IPS-18c (cell line): ENCODE results near the gene IQCF2.
"Not testable (repeated sequence)": the region's sequence is repeated elsewhere in the genome, so short reads cannot be mapped to it uniquely, and the experiment has no call there.

Source experiments
- H3K4me3 ChIP-seq: 2 replicates; pipeline ENCODE4 v1.7.0; 2013; ENCODE audit warnings: low read depth, mild to moderate bottlenecking, low read length, moderate library complexity; ENCODE audit not compliant: insufficient read depth
- H3K9me3 ChIP-seq: one replicate; pipeline ENCODE4 v1.6.1; 2013; ENCODE audit warnings: mild to moderate bottlenecking, low read length, moderate library complexity; ENCODE audit not compliant: control insufficient read depth, insufficient read depth

The IQCF2 gene

DNA sequence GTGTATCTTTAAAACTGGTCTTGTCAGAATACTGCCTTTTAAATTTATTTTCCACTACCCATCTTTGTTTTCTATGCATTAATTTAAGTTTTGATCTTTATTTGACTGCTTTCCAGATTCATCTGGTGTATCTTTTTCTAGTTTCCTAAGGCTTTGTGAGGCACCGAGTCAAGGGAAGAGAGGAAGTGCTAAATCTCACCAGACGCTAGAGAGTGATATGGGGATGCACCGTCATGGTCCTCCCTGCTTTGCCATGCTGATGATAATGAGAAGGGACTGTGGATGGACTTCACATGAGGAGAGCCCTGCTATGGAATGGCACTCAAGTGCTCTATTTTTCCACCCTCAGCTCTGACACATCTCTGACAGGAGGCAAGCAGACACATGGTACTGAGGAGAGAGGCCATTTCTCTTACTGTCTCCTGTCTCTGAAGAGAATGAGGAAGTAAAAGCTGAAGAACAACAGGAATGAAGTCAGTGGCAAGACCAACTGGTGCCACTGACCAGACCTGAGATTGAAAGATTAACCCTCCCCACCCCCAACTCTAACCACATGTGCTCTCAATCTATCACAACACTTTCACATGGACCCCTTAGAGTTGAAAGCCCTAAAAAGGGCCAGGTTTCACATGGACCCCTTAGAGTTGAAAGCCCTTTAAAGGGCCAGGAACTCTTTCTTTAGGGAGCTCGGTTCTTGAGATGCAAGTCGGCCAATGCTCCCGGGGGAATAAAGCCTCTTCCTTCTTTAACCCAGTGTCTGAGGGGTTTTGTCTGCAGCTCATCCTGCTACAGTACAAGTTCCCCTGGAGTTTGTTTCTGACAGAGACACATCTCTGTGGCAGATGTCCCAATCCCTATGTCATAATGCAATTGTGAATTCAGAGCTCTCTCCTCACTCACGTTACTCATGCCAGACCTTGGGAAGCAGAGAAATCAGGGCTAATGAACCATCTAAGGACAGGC is at the start of gene IQCF2:
IQCF2 (plus strand) TSS at position 913 of the 963 bp plus-strand sequence. CDS start 52 bp downstream, outside the sequence.
- Histone ChIP-seq H3K4me3 (no peak within 1 kb of the TSS), H3K9me3 (peaks cover 4% of the 10 kb centered on the region)

DNA sequence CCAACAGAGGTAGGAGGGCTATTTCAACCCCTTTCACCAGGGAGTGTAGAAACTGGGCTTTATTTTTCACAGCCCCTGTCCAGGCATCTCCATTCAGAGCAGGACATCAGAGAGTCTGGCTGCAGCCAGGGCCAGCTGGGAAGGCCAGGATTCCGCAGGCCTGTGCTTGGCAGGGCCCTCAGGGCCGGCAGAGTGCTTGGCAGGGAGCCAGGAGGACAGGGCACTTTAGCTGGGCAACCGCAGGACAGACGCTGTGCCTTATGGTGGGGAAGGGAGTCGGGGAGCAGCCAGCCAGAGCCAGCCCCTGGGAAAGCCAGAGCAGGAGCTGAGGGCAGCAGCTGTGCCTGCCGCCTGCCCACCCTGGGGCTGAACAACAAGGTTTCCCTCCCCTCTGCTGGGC is 47.9 kb upstream of the IQCF2 start:
- Histone ChIP-seq H3K9me3 (no peaks in the 10 kb centered on the region), H3K4me3 (no peak overlapping the region)

- Histone ChIP-seq H3K4me3 (no peak overlapping the region), H3K9me3 (no peaks in the 10 kb centered on the region)
These were observed 47.4 kb upstream of the IQCF2 start for GRCh38 chr3:51814034-51814433.

- Histone ChIP-seq H3K4me3 (no peak overlapping the region), H3K9me3 (no peaks in the 10 kb centered on the region)
These were observed 45.8 kb upstream of the IQCF2 start for GRCh38 chr3:51815614-51816013.

- no peak overlapping the region for H3K4me3 ChIP-seq
- H3K9me3 ChIP-seq: no peaks in the 10 kb centered on the region
These were observed 44.7 kb upstream of the IQCF2 start for GRCh38 chr3:51816723-51817122.

DNA sequence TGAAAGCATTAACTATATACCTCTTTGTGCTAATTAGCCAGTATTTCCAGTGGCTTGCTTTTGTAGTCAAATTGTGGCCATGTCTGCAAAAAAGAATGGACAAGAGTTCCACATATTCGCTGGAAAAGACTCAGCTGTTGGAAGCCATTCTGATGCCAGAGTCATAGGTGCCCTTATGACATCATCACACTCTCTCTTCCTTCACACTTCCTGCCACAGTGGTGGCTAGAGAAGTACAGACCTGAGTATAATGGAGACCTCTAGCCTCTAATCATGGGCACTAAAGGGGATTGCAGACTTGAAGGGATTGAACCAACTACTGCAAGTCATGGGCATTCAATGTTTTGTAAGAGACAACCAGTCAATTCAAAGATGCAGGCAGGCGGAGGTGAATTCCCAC is 44.0 kb upstream of the IQCF2 start:
- no peaks in the 10 kb centered on the region for H3K9me3 ChIP-seq
- H3K4me3 ChIP-seq: no peak overlapping the region

- H3K4me3 ChIP-seq: no peak overlapping the region
- H3K9me3 ChIP-seq: no peaks in the 10 kb centered on the region
These were observed 42.3 kb upstream of the IQCF2 start for GRCh38 chr3:51819151-51819550.

- Histone ChIP-seq H3K9me3 (no peaks in the 10 kb centered on the region), H3K4me3 (no peak overlapping the region)
These were observed 41.6 kb upstream of the IQCF2 start for GRCh38 chr3:51819709-51820406.

- Histone ChIP-seq H3K9me3 (peaks cover 4% of the 10 kb centered on the region), H3K4me3 (no peak overlapping the region)
These were observed 33.1 kb upstream of the IQCF2 start for GRCh38 chr3:51828297-51828696.

GRCh38 chr3:51830345-51830744 is 31.1 kb upstream of the IQCF2 start:
- Histone ChIP-seq H3K4me3 (no peak overlapping the region), H3K9me3 (peaks cover 4% of the 10 kb centered on the region)

- Histone ChIP-seq H3K9me3 (peaks cover 4% of the 10 kb centered on the region), H3K4me3 (no peak overlapping the region)
These were observed 30.5 kb upstream of the IQCF2 start for GRCh38 chr3:51830836-51831385.

GRCh38 chr3:51836606-51837005 is 24.8 kb upstream of the IQCF2 start:
- no peak overlapping the region for H3K4me3 ChIP-seq
- H3K9me3 ChIP-seq: no peaks in the 10 kb centered on the region

GRCh38 chr3:51845129-51845528 is 16.3 kb upstream of the IQCF2 start:
- H3K9me3 ChIP-seq: no peaks in the 10 kb centered on the region
- H3K4me3 ChIP-seq: no peak overlapping the region

DNA sequence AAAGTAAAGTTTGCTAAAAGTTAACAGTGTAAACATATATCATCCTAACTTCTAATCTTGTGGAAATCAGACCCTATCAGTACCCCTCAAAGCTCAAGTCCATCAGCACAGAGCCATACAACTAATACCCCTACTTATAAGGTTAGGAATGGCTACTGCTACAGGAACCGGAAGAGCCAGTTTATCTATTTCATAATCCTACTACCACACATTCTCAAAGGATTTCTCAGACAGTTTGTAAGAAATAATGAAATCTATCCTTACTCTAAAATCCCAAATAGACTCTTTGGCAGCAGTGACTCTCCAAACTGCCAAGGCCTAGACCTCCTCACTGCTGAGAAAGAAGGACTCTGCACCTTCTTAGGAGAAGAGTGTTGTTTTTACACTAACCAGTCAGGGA is 6.0 kb upstream of the IQCF2 start:
- H3K4me3 ChIP-seq, H3K9me3 ChIP-seq: not testable (repeated sequence)

- Histone ChIP-seq H3K9me3 (peaks cover 4% of the 10 kb centered on the region), H3K4me3 (no peak overlapping the region)
These were observed 1.5 kb downstream of the IQCF2 start for GRCh38 chr3:51862886-51863285.

DNA sequence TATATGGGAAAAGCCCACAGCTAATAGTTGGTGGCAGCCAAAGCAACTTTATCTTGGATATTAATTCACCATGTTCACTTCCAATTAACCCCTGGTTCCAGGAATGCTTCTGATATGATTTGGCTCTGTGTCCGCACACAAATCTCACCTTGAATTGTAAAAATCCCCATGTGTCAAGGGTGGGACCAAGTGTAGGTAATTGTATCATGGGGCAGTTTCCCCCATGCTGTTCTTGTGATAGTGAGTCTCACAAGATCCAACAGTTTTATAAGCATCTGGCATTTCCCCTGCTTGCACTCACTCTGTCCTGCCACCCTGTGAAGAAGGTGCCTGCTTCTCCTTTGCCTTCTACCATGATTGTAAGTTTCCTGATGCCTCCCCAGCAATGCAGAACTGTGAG is 7.5 kb downstream of the IQCF2 start:
- not testable (repeated sequence) for H3K9me3 ChIP-seq, H3K4me3 ChIP-seq

DNA sequence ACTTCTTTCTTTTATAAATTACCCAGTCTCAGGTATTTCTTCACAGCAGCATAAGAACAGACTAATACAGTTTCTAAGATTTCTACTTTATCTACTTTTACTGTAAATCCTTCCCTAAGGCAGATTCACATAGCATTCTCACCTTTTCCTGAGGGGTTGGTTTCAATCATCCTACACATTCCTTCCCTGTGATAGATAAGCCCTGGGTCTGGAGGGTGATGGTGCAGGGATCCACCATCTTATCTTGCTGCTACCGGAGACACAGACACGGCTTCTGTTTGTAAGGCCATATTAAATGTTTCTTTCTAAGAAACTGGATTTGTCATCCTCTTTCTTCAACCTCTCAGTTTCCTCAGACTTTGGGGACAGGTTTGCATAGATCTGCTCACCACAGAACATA is 7.9 kb downstream of the IQCF2 start:
- Histone ChIP-seq H3K9me3 (no peaks in the 10 kb centered on the region), H3K4me3 (no peak overlapping the region)

DNA sequence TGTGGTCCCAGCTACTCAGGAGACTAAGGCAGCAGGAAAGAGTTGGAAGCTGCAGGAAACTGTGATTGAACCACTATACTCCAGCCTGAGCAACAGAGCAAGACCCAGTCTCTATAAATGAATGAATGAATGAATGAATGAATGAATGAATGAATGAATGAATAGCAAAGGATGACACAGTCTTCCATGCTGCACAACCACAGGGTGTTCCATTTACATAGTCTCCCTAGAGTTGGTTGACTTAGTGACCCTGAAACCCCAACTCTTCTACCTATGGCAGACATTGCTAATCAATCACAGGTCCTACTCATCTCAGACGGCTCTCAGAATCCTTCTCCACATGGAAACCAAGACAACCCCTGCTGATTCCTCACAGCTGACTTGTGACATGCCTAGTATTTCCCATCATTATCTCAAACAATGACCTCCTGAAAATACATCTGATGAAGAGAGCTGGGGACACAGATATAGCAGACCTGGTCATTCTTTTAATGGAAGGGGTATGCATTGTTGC is 11.9 kb downstream of the IQCF2 start:
- no peaks in the 10 kb centered on the region for H3K9me3 ChIP-seq
- H3K4me3 ChIP-seq: no peak overlapping the region
